AG08395 (cell line): Measurements from ENCODE around the gene TIGD2.

Source experiments
- DNase-seq: peaks from one replicate; pipeline ENCODE4 v3.0.0; 2012; ENCODE audit warnings: mixed read lengths, low spot score

Gene TIGD2

DNA sequence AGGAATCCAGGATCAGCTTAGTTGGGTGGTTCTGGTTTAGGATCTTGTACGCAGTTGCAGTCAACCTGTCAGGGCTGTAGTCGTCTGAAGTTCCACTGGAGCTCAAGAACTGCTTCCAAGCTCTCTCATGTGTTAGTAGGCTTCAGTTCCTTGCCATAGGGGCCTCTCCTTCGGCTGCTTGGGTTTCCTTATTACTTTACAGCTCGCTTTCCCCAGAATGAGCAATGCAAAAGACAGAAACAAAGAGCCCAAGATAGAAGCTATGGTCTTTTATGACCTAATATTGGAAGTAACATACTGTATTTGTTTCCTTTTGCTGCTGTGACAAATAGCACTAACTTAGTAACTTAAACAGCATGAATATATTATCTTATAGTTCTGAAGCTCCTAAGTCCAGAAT lies 51.7 kb downstream of the TIGD2 start:
- DNase-seq = no peak

DNA sequence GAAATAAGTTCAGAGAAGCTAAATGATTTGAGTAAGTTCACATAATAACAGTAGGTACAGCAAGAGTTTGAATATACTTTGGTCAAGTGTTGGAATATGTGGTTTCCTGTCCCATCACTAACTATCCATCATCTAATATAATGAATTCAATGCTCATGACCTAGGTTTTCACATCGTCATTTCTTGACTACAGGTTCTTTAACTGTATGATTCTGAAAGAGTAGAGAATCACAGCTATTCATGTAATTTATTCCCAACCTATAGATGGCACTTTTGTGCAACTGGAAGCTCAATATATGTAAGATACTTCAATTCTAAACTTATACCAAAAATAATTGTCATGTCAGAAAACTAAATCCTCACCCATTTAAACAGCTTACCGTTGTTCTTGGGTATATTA lies 53.1 kb downstream of the TIGD2 start:
- no peak for DNase-seq
